Ishikawa (cell line): Measurements from ENCODE around the gene GPD2.

Experiments used
- EGR1 ChIP-seq: IDR thresholded peaks from 2 replicates; pipeline ENCODE4 v1.6.1; 2012
- EP300 ChIP-seq: IDR thresholded peaks from 2 replicates; pipeline ENCODE4 v1.6.1; 2012; ENCODE audit warnings: borderline replicate concordance
- NFIC ChIP-seq: IDR thresholded peaks from 2 replicates; pipeline ENCODE4 v1.6.1; 2012
- RAD21 ChIP-seq: IDR thresholded peaks from 2 replicates; pipeline ENCODE4 v1.6.1; 2012; ENCODE audit warnings: low read depth
- REST ChIP-seq: IDR thresholded peaks from 2 replicates; pipeline ENCODE4 v1.6.1; 2012; ENCODE audit warnings: low read depth, mild to moderate bottlenecking
- TAF1 ChIP-seq: IDR thresholded peaks from 2 replicates; pipeline ENCODE4 v1.6.1; 2012; ENCODE audit warnings: low read depth, mild to moderate bottlenecking
- USF1 ChIP-seq: IDR thresholded peaks from 2 replicates; pipeline ENCODE4 v1.6.1; 2012
- ZBTB7A ChIP-seq: IDR thresholded peaks from 2 replicates; pipeline ENCODE4 v1.6.1; 2012; ENCODE audit warnings: low read depth
- TF ChIP-seq, protein P1 (sequence below): IDR thresholded peaks from 2 replicates; pipeline ENCODE4 v1.6.1; 2012

DNA sequence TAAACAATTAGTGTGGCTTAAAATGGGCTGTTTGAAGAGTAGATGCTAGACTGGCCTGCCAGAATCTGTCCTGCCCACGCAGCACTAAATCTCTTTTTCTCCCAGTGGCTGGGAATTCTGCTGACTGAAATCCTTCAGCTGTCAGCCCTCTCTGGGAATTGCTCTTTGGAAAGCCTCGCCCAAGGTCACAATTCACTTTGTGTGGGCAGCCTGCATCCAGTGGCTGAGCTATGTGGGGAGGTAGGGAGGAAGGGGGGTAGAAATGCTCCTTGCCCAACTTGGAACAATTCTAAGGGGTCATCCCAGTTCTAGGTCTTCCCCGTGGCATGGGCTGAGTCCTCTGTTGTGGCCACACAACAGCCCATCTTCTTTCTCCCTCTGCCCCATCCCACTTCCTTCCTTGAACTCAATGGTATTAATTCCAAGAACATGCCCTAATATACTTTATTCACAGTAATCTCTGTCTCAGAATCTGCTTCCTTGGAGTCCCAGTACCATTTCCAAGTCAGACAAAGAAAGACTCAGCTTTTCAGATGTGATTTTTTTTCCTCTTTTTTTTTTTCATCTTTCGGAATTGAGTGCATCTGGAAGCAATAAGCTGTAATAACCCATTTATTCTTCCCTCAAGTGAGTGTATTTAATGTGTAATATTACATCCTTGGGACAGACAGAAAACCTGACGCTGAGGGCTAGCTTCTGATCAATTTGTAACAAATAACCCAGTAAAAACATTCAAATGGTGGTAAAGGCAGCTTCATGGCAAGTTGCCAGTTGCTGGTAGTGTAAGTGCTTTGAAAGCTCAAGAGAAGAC, 189.4 kb downstream of the GPD2 start:
- TF ChIP-seq NFIC (no peak), EGR1 (no peak), USF1 (no peak), REST (no peak), ZBTB7A (no peak), TAF1 (no peak), RAD21 (no peak), EP300 (no peak)
- TF ChIP-seq, protein P1, sequence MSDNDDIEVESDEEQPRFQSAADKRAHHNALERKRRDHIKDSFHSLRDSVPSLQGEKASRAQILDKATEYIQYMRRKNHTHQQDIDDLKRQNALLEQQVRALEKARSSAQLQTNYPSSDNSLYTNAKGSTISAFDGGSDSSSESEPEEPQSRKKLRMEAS: no peak
